A673 (cell line): ENCODE results near the gene OLA1. TPM values are rescaled to one million over a fixed set of nuclear protein-coding genes. Genes with fewer than 3 reads are reported as not detected.

Source experiments
- BruUV-seq: library from RNA; stranded (reverse); fragments of 400-500 nt; replicated peaks from 2 replicates; lab custom pipeline; 2021; lab: Mats Ljungman, UMichigan
- CTCF ChIA-PET: fragments of 300-600 bp; sonication (Branson Sonifier 250); formaldehyde crosslinking; loops from one replicate; lab custom pipeline; 2022; ENCODE audit warnings: antibody characterized with exemption; lab: Charles Lee
- POLR2A ChIA-PET: fragments of 300-600 bp; sonication (Branson Sonifier 250); formaldehyde crosslinking; loops from one replicate; lab custom pipeline; 2022; ENCODE audit warnings: antibody characterized with exemption; ENCODE audit not compliant: low non-redundant PET; lab: Charles Lee
- DNase-seq: peaks from one replicate; pipeline ENCODE4 v3.0.0-alpha.2; 2015; ENCODE audit warnings: low spot score
- H3K27ac ChIP-seq: fragments of 200-600 bp; sonication (generic); 2 replicates; pipeline ENCODE4 v1.5.1; 2016; ENCODE audit warnings: mixed run types, low read depth, mild to moderate bottlenecking, mixed read lengths, antibody characterized with exemption, low read length; ENCODE audit not compliant: poor library complexity, severe bottlenecking
- H3K27me3 ChIP-seq: fragments of 200-600 bp; sonication (generic); replicated peaks from 2 replicates; pipeline ENCODE4 v1.6.1; 2017; ENCODE audit warnings: mixed run types, low read depth, mild to moderate bottlenecking, mixed read lengths, antibody characterized with exemption, low read length; ENCODE audit not compliant: insufficient read depth, poor library complexity
- H3K36me3 ChIP-seq: fragments of 200-600 bp; sonication (generic); 2 replicates; pipeline ENCODE4 v1.6.1; 2016; ENCODE audit warnings: mixed run types, mild to moderate bottlenecking, mixed read lengths, antibody characterized with exemption, low read length; ENCODE audit not compliant: insufficient read depth, poor library complexity, severe bottlenecking
- H3K4me1 ChIP-seq: fragments of 200-600 bp; sonication (generic); 2 replicates; pipeline ENCODE4 v1.6.1; 2017; ENCODE audit warnings: mixed run types, mild to moderate bottlenecking, mixed read lengths, antibody characterized with exemption, low read length; ENCODE audit not compliant: insufficient read depth, poor library complexity, severe bottlenecking
- H3K4me3 ChIP-seq: fragments of 200-600 bp; sonication (generic); 2 replicates; pipeline ENCODE4 v1.5.1; 2016; ENCODE audit warnings: low read depth, mixed run types, mild to moderate bottlenecking, mixed read lengths, low read length; ENCODE audit not compliant: poor library complexity, severe bottlenecking
- H3K9me3 ChIP-seq: fragments of 200-600 bp; sonication (generic); 2 replicates; pipeline ENCODE4 v1.6.1; 2016; ENCODE audit warnings: mixed run types, low read depth, mild to moderate bottlenecking, mixed read lengths, antibody characterized with exemption, low read length; ENCODE audit not compliant: poor library complexity, severe bottlenecking
- CTCF ChIP-seq: fragments of 300-800, 200-600 bp; sonication (generic); conservative IDR thresholded peaks from 2 replicates; pipeline ENCODE4 v1.5.1; 2017; ENCODE audit warnings: low read depth, mild to moderate bottlenecking, antibody characterized with exemption, low read length, moderate library complexity, mixed read lengths
- EZH2 ChIP-seq: fragments of 200-600 bp; sonication (generic); IDR thresholded peaks from 2 replicates; pipeline ENCODE4 v1.6.1; 2017; ENCODE audit warnings: borderline replicate concordance, low read depth, mild to moderate bottlenecking, mixed read lengths, antibody characterized with exemption, low read length; ENCODE audit not compliant: poor library complexity, severe bottlenecking
- intact Hi-C: fragments of 100-400 bp; cut with micrococcal nuclease; formaldehyde crosslinking; loops from one replicate; pipeline ENCODE4 v1.10.0; 2022; ENCODE audit not compliant: unreplicated experiment
- total RNA-seq: library from RNA; stranded (reverse); gene quantifications from 2 replicates; pipeline ENCODE4 v1.2.3, GENCODE V29; 2021

OLA1 gene
- total RNA-seq, 1 experiment from 2014 or later, result 174 TPM

- intact Hi-C loops, result no loop called here
- no peak for DNase-seq
- Histone ChIP-seq H3K9me3 (no peaks in the 10 kb centered on the region), H3K36me3 (no peaks in the 10 kb centered on the region), H3K27me3 (no peaks in the 10 kb centered on the region), H3K27ac (no peak overlapping the region), H3K4me1 (peaks cover 23% of the 10 kb centered on the region), H3K4me3 (no peak overlapping the region)
- TF ChIP-seq EZH2 (no peak), CTCF (no peak)
- BruUV-seq, result no TSS peak
- ChIA-PET CTCF (no interaction called here), POLR2A (no interaction called here)
These were observed 14.5 kb downstream of the OLA1 start for GRCh38 chr2:174233771-174234275.

- H3K4me1 ChIP-seq, result no peaks in the 10 kb centered on the region
- H3K27me3 ChIP-seq, result no peaks in the 10 kb centered on the region
- POLR2A ChIA-PET, result interaction anchor here (0.7 kb wide), 1 partner anchor 165 kb away, joined by 3 read pairs; no protein-coding TSS in a partner anchor
- CTCF ChIA-PET, result no interaction called here
- BruUV-seq, result no TSS peak
- H3K36me3 ChIP-seq, result peaks cover 14% of the 10 kb centered on the region
- H3K27ac ChIP-seq, result no peak overlapping the region
- no peak for DNase-seq
- TF ChIP-seq EZH2, result no peak
- no peak for TF ChIP-seq CTCF
- no peak overlapping the region for H3K4me3 ChIP-seq
- no peaks in the 10 kb centered on the region for H3K9me3 ChIP-seq
- intact Hi-C loops, result no loop called here
These were observed 20.6 kb downstream of the OLA1 start for GRCh38 chr2:174227748-174228147.

GRCh38 chr2:174224665-174225288 lies 23.6 kb downstream of the OLA1 start:
- no peaks in the 10 kb centered on the region for H3K27me3 ChIP-seq
- no peaks in the 10 kb centered on the region for H3K9me3 ChIP-seq
- POLR2A ChIA-PET, result interaction anchor here (0.6 kb wide), 1 partner anchor 43 kb away, joined by 3 read pairs; no protein-coding TSS in a partner anchor
- no TSS peak for BruUV-seq
- no peak overlapping the region for H3K4me3 ChIP-seq
- intact Hi-C loops, result no loop called here
- H3K36me3 ChIP-seq, result peaks cover 26% of the 10 kb centered on the region
- peaks cover 3% of the 10 kb centered on the region for H3K4me1 ChIP-seq
- no peak for DNase-seq
- CTCF ChIA-PET, result no interaction called here
- H3K27ac ChIP-seq, result no peak overlapping the region
- TF ChIP-seq EZH2 (no peak), CTCF (no peak)
